ENCODE data around the gene SDR42E2. TPM values are rescaled to one million over a fixed set of nuclear protein-coding genes. Genes with fewer than 3 reads are reported as not detected.

SDR42E2 gene
- total and polyA plus RNA-seq, 2 of the 8 experiments (the other 6 are each of a cell fraction or from before 2014, with no cell fraction given), result 0.08 TPM; not detected in 1

DNA sequence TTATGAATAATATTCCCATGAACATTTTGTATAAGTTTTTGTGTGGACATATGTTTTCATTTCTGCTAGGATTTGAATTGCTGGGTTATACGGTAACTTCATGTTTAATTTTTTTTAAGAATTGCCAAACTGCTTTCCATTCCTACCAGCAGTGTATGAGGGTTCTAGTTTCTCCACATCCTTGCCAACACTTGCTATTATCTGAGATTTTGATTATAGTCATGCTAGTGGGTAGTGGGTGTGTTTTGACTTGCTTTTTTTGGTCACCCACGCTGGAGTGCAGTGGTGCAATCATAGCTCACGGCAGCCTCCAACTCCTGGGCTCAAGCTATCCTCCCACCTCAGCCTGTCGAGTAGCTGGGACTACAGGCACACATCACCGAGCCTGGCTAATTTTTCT lies 40.8 kb downstream of the SDR42E2 start:
- Histone ChIP-seq H3K79me2 (ENCODE audit: control insufficient read depth in 1 of 2, insufficient read depth in 2 of 2, low read length in 2 of 2) (peaks cover 3 to 10% of the 10 kb centered on the region in 2 experiments; a peak in 3 of 4 replicates), H3K79me1 (ENCODE audit: low read depth, low read length) (no peaks in the 10 kb centered on the region; the same call in 1 of the 2 replicates), H3K23ac (ENCODE audit: insufficient read length) (no peak overlapping the region), H2AK5ac (ENCODE audit: low read depth, low read length) (no peak overlapping the region), H3K23me2 (ENCODE audit: low read depth, low read length) (peaks cover 6% of the 10 kb centered on the region), H3K27me3 (replicated peaks in 1 of 4; ENCODE audit: control insufficient read depth in 3 of 4, extremely low read depth in 1 of 4, insufficient read depth in 3 of 4, low read length in 3 of 4) (no peaks in the 10 kb centered on the region), H4K20me1 (replicated peaks in 1 of 2; ENCODE audit: control insufficient read depth in 1 of 2, insufficient read depth in 2 of 2, low read length in 2 of 2) (peaks cover 0 to 2% of the 10 kb centered on the region in 2 experiments), H3K4me1 (replicated peaks in 1 of 4; ENCODE audit: control insufficient read depth in 3 of 4, insufficient read depth in 4 of 4, low read length in 3 of 4) (peaks cover 0 to 7% (median 4%) of the 10 kb centered on the region in 4 experiments; a peak in 5 of 7 replicates), H3K9ac (replicated peaks in 1 of 4; ENCODE audit: extremely low read depth in 1 of 4, low read depth in 3 of 4, low read length in 3 of 4) (no peak overlapping the region), H3K56ac (replicated peaks; ENCODE audit: insufficient read length, low read depth, low read length) (no peak overlapping the region), H3K4me2 (ENCODE audit: insufficient read depth in 1 of 2, low read depth in 2 of 2, low read length in 2 of 2) (no peak overlapping the region), H3K14ac (ENCODE audit: insufficient read length) (no peak overlapping the region), H3K36me3 (ENCODE audit: control insufficient read depth in 2 of 4, insufficient read depth in 4 of 4, low read length in 3 of 4) (no peaks in the 10 kb centered on the region), H3K9me3 (ENCODE audit: insufficient read depth in 2 of 2, low read depth in 1 of 2, low read length in 1 of 2) (no peaks in the 10 kb centered on the region), H3K4ac (replicated peaks; ENCODE audit: insufficient read length, low read depth, low read length) (no peak overlapping the region), H4K91ac (replicated peaks; ENCODE audit: insufficient read length, low read length) (no peak overlapping the region), H2BK120ac (replicated peaks; ENCODE audit: low read depth, low read length) (no peak overlapping the region), H2BK12ac (ENCODE audit: low read depth, low read length) (no peak overlapping the region), H4K5ac (ENCODE audit: insufficient read length, low read depth, low read length) (no peak overlapping the region), H3K18ac (ENCODE audit: extremely low read depth, low read length) (no peak overlapping the region), H4K8ac (ENCODE audit: extremely low read depth, insufficient read depth, low read length) (no peak overlapping the region), H3K27ac (ENCODE audit: low read depth, low read length) (no peak overlapping the region), H2BK20ac (ENCODE audit: low read length) (no peak overlapping the region), H2AFZ (ENCODE audit: low read length) (no peak overlapping the region), H2BK5ac (ENCODE audit: low read depth, low read length) (no peak overlapping the region), H3K4me3 (ENCODE audit: extremely low read depth in 1 of 4, insufficient read depth in 2 of 4, low read depth in 3 of 4, low read length in 4 of 4) (no peak overlapping the region), H2BK15ac (ENCODE audit: low read length) (no peak overlapping the region)
- DNase-seq (ENCODE audit: low read depth in 1 of 2, low spot score in 2 of 2), result no peak
- ChIA-PET POLR2A (ENCODE audit: partially characterized antibody) (no interaction called here), CTCF (ENCODE audit: partially characterized antibody) (interaction anchor here (0.6 to 1.3 kb wide), 3 partner anchors 11 to 215 kb away, joined by 3 to 4 read pairs (median 4); partner anchors contain the start of gene POLR3E)
- no peak for FAIRE-seq
- 92% methylated on average over 5 of the region's 5 CpGs; no CpG with 5 or more reads in 1 of the 2 experiments for WGBS, 2 experiments (ENCODE audit: extremely low coverage in 1 of 2, insufficient coverage in 1 of 2, insufficient read length in 1 of 2, insufficient replicate concordance in 2 of 2, low coverage in 1 of 2, low lambda C conversion rate in 2 of 2, missing lambda C conversion rate in 1 of 2)
- TF ChIP-seq KDM1A (IDR thresholded peaks at IDR 0.05; ENCODE audit: borderline replicate concordance, low read length) (no peak), TAF1 (IDR thresholded peaks at IDR 0.05; ENCODE audit: low read depth, low read length) (no peak), CREB1 (IDR thresholded peaks at IDR 0.05) (no peak), PHF8 (conservative IDR thresholded peaks at IDR 0.05; ENCODE audit: low read depth, low read length) (no peak)
